GM18868 (cell line): ENCODE measurements around the gene LDAH.
"Not testable (repeated sequence)": the region's sequence is repeated elsewhere in the genome, so short reads cannot be mapped to it uniquely, and the experiment has no call there.

Experiments
- ATAC-seq: cut with Tn5 transposase; IDR thresholded peaks from one replicate; pipeline ENCODE4 v1.9.1; 2021; ENCODE audit warnings: mild to moderate bottlenecking, moderate library complexity; ENCODE audit not compliant: unreplicated experiment

Gene LDAH

GRCh38 chr2:20724500-20725053 is 98.3 kb downstream of the LDAH start:
- no peak for ATAC-seq

- no peak for ATAC-seq
Measured at GRCh38 chr2:20723543-20723942, 99.4 kb downstream of the LDAH start.

- ATAC-seq = no peak
Measured at GRCh38 chr2:20722592-20723240, 100.2 kb downstream of the LDAH start.

- ATAC-seq = no peak
Measured at GRCh38 chr2:20717641-20718040, 105.3 kb downstream of the LDAH start.

- ATAC-seq = not testable (repeated sequence)
Measured at GRCh38 chr2:20716164-20716563, 106.7 kb downstream of the LDAH start.

- ATAC-seq = not testable (repeated sequence)
Measured at GRCh38 chr2:20714412-20714811, 108.5 kb downstream of the LDAH start.

GRCh38 chr2:20713585-20713984 is 109.3 kb downstream of the LDAH start:
- ATAC-seq = not testable (repeated sequence)

- not testable (repeated sequence) for ATAC-seq
Measured at GRCh38 chr2:20711641-20712040, 111.3 kb downstream of the LDAH start.

- no peak for ATAC-seq
Measured at GRCh38 chr2:20707601-20708000, 115.3 kb downstream of the LDAH start.

- ATAC-seq = no peak
Measured at GRCh38 chr2:20706786-20707185, 116.1 kb downstream of the LDAH start.

GRCh38 chr2:20706217-20706616 is 116.7 kb downstream of the LDAH start:
- no peak for ATAC-seq

- ATAC-seq = no peak
Measured at GRCh38 chr2:20704886-20705285, 118.0 kb downstream of the LDAH start.

GRCh38 chr2:20702563-20702962 is 120.3 kb downstream of the LDAH start:
- ATAC-seq = no peak

GRCh38 chr2:20698916-20699613 is 123.8 kb downstream of the LDAH start:
- ATAC-seq = no peak

- no peak for ATAC-seq
Measured at GRCh38 chr2:20697322-20697934, 125.5 kb downstream of the LDAH start.

- ATAC-seq = no peak
Measured at GRCh38 chr2:20696366-20696765, 126.5 kb downstream of the LDAH start.

GRCh38 chr2:20693317-20693716 is 129.6 kb downstream of the LDAH start:
- no peak for ATAC-seq

- no peak for ATAC-seq
Measured at GRCh38 chr2:20692081-20692480, 130.8 kb downstream of the LDAH start.

- no peak for ATAC-seq
Measured at GRCh38 chr2:20691076-20691734, 131.7 kb downstream of the LDAH start.

GRCh38 chr2:20689428-20690264 is 133.3 kb downstream of the LDAH start:
- ATAC-seq = no peak
